SKM-1 (cell line): ENCODE measurements around the gene LRCOL1.

Experiments used
- DNase-seq: peaks from one replicate; lab custom pipeline; 2025; ENCODE audit not compliant: unreplicated experiment; lab: John Stamatoyannopoulos, UW

LRCOL1 gene

GRCh38 chr12:132554845-132555630, 55.3 kb downstream of the LRCOL1 start:
- peak; percentile 0 for DNase-seq
